Vagina (tissue), 2 donors: ENCODE measurements around the gene PHF24. TPM values are rescaled to one million over a fixed set of nuclear protein-coding genes. Genes with fewer than 3 reads are reported as not detected.

Source experiments
- DNase-seq, 2 donors: peaks; one replicate each; pipeline ENCODE4 v3.0.0-alpha.2; 2017; ENCODE audit errors: extremely low spot score in 2 of 2
- H3K27ac ChIP-seq: fragments of 200-600 bp; sonication (generic); one replicate; pipeline ENCODE4 v1.5.1; 2019
- H3K27me3 ChIP-seq: fragments of 200-600 bp; sonication (generic); one replicate; pipeline ENCODE4 v1.5.1; 2019
- H3K36me3 ChIP-seq, 2 donors: fragments of 200-600 bp; sonication (generic); one replicate each; pipeline ENCODE4 v1.5.1; 2017 to 2019
- H3K4me1 ChIP-seq: fragments of 200-600 bp; sonication (generic); one replicate; pipeline ENCODE4 v1.5.1; 2019
- H3K4me3 ChIP-seq, 2 donors: fragments of 200-600 bp; sonication (generic); 1 replicate in 1 of 2; 2 replicates in 1 of 2; pipeline ENCODE4 v1.5.1; 2016 to 2019
- H3K9me3 ChIP-seq: fragments of 200-600 bp; sonication (generic); one replicate; pipeline ENCODE4 v1.5.1; 2019
- POLR2A ChIP-seq, 2 donors: fragments of 450-650 bp; IDR thresholded peaks; one replicate each; pipeline ENCODE4 v1.6.1; 2017; ENCODE audit warnings: antibody characterized with exemption in 2 of 2, mild to moderate bottlenecking in 2 of 2, moderate library complexity in 2 of 2
- POLR2AphosphoS5 ChIP-seq, 2 donors: sonication (generic); formaldehyde crosslinking; IDR thresholded peaks; one replicate each; pipeline ENCODE4 v1.9.0; 2017; ENCODE audit warnings: antibody characterized with exemption in 2 of 2, mild to moderate bottlenecking in 2 of 2, low read depth in 1 of 2; ENCODE audit not compliant: insufficient read depth in 1 of 2
- intact Hi-C: fragments of 100-400 bp; cut with DNase I; formaldehyde crosslinking; loops from one replicate; pipeline ENCODE4 v1.15.1; 2023
- total RNA-seq: library from RNA; depleted of rRNA; stranded (reverse); fragments of >200 nt; gene quantifications from one replicate; pipeline ENCODE4 v1.2.3, GENCODE V29; 2016
- TF ChIP-seq, protein P1 (sequence below), 3 experiments: fragments of 450-650 bp in 2 of 3; fragments of 200-600 bp in 1 of 3; sonication (generic) in 1 of 3; IDR thresholded peaks; one replicate each; pipeline ENCODE4 v1.5.1; 2017 to 2019; ENCODE audit warnings: antibody characterized with exemption in 3 of 3, mild to moderate bottlenecking in 2 of 3, moderate library complexity in 2 of 3

Gene PHF24
- total RNA-seq, 1 donor from 2014 or later, result 0.25 TPM

- Histone ChIP-seq H3K36me3 (no peaks in the 10 kb centered on the region), H3K9me3 (no peaks in the 10 kb centered on the region), H3K27me3 (no peaks in the 10 kb centered on the region), H3K4me1 (peaks cover 12% of the 10 kb centered on the region), H3K4me3 (no peak overlapping the region), H3K27ac (peak overlapping the region; percentile 21)
- no peak for DNase-seq
- intact Hi-C loops, result no loop called here
- TF ChIP-seq, protein P1, sequence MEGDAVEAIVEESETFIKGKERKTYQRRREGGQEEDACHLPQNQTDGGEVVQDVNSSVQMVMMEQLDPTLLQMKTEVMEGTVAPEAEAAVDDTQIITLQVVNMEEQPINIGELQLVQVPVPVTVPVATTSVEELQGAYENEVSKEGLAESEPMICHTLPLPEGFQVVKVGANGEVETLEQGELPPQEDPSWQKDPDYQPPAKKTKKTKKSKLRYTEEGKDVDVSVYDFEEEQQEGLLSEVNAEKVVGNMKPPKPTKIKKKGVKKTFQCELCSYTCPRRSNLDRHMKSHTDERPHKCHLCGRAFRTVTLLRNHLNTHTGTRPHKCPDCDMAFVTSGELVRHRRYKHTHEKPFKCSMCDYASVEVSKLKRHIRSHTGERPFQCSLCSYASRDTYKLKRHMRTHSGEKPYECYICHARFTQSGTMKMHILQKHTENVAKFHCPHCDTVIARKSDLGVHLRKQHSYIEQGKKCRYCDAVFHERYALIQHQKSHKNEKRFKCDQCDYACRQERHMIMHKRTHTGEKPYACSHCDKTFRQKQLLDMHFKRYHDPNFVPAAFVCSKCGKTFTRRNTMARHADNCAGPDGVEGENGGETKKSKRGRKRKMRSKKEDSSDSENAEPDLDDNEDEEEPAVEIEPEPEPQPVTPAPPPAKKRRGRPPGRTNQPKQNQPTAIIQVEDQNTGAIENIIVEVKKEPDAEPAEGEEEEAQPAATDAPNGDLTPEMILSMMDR (IDR thresholded peaks at IDR 0.05), result no peak
- TF ChIP-seq POLR2AphosphoS5 (IDR thresholded peaks at IDR 0.05; ENCODE audit: insufficient read depth in 1 of 2, low read depth in 1 of 2), result no peak
- no peak for TF ChIP-seq POLR2A (IDR thresholded peaks at IDR 0.05)
Measured at GRCh38 chr9:35026671-35027070, 68.6 kb downstream of the PHF24 start.

GRCh38 chr9:35027374-35027773 lies 69.3 kb downstream of the PHF24 start:
- no peak overlapping the region for H3K4me3 ChIP-seq
- peaks cover 12% of the 10 kb centered on the region for H3K4me1 ChIP-seq
- DNase-seq, result no peak
- no peak overlapping the region for H3K27ac ChIP-seq
- intact Hi-C loops, result no loop called here
- H3K27me3 ChIP-seq, result no peaks in the 10 kb centered on the region
- no peak for TF ChIP-seq POLR2AphosphoS5 (IDR thresholded peaks at IDR 0.05; ENCODE audit: insufficient read depth in 1 of 2, low read depth in 1 of 2)
- no peak for TF ChIP-seq POLR2A (IDR thresholded peaks at IDR 0.05)
- TF ChIP-seq, protein P1 (IDR thresholded peaks at IDR 0.05), result no peak
- H3K9me3 ChIP-seq, result no peaks in the 10 kb centered on the region
- no peaks in the 10 kb centered on the region for H3K36me3 ChIP-seq

DNA sequence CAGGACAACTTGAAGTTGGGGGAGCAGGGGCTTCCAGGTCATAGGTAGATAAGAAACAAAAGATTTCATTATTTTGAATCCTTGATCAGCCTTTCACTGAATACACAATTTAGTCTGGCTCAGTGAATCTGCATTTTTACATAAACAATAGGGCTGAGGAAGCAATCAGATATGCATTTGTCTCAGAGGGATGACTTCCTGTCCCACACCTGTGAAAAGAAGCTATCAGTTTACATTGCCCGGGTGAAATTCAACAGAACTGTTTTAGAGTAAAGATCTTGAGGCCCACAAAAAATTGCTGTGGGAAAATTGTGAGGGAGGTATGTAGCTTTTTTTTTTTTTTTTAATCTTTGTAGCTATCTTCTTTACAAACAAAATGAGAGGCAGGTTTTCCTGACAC lies 69.8 kb downstream of the PHF24 start:
- Histone ChIP-seq H3K4me1 (peaks cover 12% of the 10 kb centered on the region), H3K27ac (no peak overlapping the region), H3K27me3 (no peaks in the 10 kb centered on the region), H3K36me3 (peaks cover 0 to 3% of the 10 kb centered on the region in 2 donors), H3K4me3 (no peak overlapping the region), H3K9me3 (no peaks in the 10 kb centered on the region)
- intact Hi-C loops, result no loop called here
- TF ChIP-seq, protein P1 (IDR thresholded peaks at IDR 0.05), result no peak
- TF ChIP-seq POLR2AphosphoS5 (IDR thresholded peaks at IDR 0.05; ENCODE audit: insufficient read depth in 1 of 2, low read depth in 1 of 2), result no peak
- TF ChIP-seq POLR2A (IDR thresholded peaks at IDR 0.05), result no peak
- DNase-seq, result no peak

GRCh38 chr9:35028341-35028740 lies 70.3 kb downstream of the PHF24 start:
- Histone ChIP-seq H3K27ac (no peak overlapping the region), H3K4me1 (peaks cover 12% of the 10 kb centered on the region), H3K9me3 (no peaks in the 10 kb centered on the region), H3K4me3 (no peak overlapping the region), H3K36me3 (peaks cover 0 to 6% of the 10 kb centered on the region in 2 donors), H3K27me3 (no peaks in the 10 kb centered on the region)
- TF ChIP-seq POLR2A (IDR thresholded peaks at IDR 0.05) (no peak), POLR2AphosphoS5 (IDR thresholded peaks at IDR 0.05; ENCODE audit: insufficient read depth in 1 of 2, low read depth in 1 of 2) (no peak)
- TF ChIP-seq, protein P1 (IDR thresholded peaks at IDR 0.05), result no peak
- intact Hi-C loops, result no loop called here
- no peak for DNase-seq

DNA sequence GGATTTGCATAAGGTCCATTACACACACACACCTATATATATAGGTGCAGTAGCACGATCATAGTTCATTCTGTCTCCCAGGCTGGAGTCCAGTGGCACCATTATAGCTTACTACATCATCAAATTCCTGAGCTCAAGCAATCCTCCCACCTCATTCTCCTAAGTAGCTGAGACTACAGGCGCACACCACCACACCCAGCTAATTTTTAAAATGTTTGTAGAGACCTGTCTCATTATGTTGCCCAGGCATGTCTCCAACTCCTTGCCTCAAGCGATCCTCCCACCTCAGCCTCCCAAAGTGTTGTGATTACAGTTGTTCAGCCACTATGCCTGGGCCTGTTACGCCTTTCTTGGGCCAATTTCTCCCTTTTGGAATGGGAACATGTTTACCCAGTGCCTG lies 71.2 kb downstream of the PHF24 start:
- H3K27me3 ChIP-seq, result no peaks in the 10 kb centered on the region
- no peak overlapping the region for H3K27ac ChIP-seq
- TF ChIP-seq POLR2A (IDR thresholded peaks at IDR 0.05), result no peak
- no peak for TF ChIP-seq POLR2AphosphoS5 (IDR thresholded peaks at IDR 0.05; ENCODE audit: insufficient read depth in 1 of 2, low read depth in 1 of 2)
- TF ChIP-seq, protein P1 (IDR thresholded peaks at IDR 0.05), result no peak
- H3K36me3 ChIP-seq, result peaks cover 0 to 6% of the 10 kb centered on the region in 2 donors
- H3K4me3 ChIP-seq, result no peak overlapping the region
- H3K9me3 ChIP-seq, result no peaks in the 10 kb centered on the region
- DNase-seq, result no peak
- peaks cover 12% of the 10 kb centered on the region for H3K4me1 ChIP-seq
- intact Hi-C loops, result no loop called here
